K562 (cell line): ENCODE data around the gene F13A1. TPM values are rescaled to one million over a fixed set of nuclear protein-coding genes. Genes with fewer than 3 reads are reported as not detected.

Source experiments
- ATAC-seq: fragments of 200-7000 bp; cut with Tn5 transposase; 3 replicates; pipeline ENCODE4 v1.9.1; 2020; ENCODE audit warnings: moderate library complexity
- BruUV-seq: library from RNA; stranded (reverse); fragments of 400-500 nt; replicated peaks from 2 replicates; lab custom pipeline; 2021; lab: Mats Ljungman, UMichigan
- CTCF ChIA-PET: fragments of 300-600 bp; formaldehyde crosslinking; extraction: SDS; loops from one replicate; lab custom pipeline; 2021; ENCODE audit warnings: low intra/inter-chr PET ratio; lab: Yijun Ruan, JAX
- POLR2A ChIA-PET: fragments of 300-600, 350-650 bp; sonication (Branson Sonifier 250); formaldehyde crosslinking; extraction: SDS; loops from one replicate; lab custom pipeline; 2021; ENCODE audit warnings: antibody characterized with exemption, inconsistent platforms; lab: Yijun Ruan, JAX
- DNase-seq, 4 experiments: peaks; one replicate each; pipeline versions ENCODE4 v3.0.0 to v3.0.0-alpha.2; 2011 to 2018; ENCODE audit warnings: low spot score in 3 of 4, mixed read lengths in 3 of 4; ENCODE audit errors: extremely low read depth in 1 of 4
- FAIRE-seq: peaks from 2 replicates; lab custom pipeline; 2011; peaks lifted over from hg19 to GRCh38; lab: Jason Lieb, UNC
- H2AFZ ChIP-seq: 2 replicates; pipeline ENCODE4 v1.6.0; 2011; ENCODE audit warnings: low read depth, low read length, control low read depth, inconsistent platforms
- H3K27ac ChIP-seq: fragments of 200-600 bp; 3 replicates; pipeline ENCODE4 v1.8.0; 2011; ENCODE audit warnings: low read depth, mild to moderate bottlenecking, control low read depth, inconsistent platforms, low read length, moderate library complexity, mixed read lengths; ENCODE audit errors: extremely low read depth
- H3K27me3 ChIP-seq, 2 experiments: fragments of 300-600 bp in 1 of 2; 2 replicates in 1 of 2; 3 replicates in 1 of 2; pipeline versions ENCODE4 v1.6.0 to v1.8.0; 2011; ENCODE audit warnings: inconsistent platforms in 2 of 2, low read length in 2 of 2, mild to moderate bottlenecking in 1 of 2, mixed read lengths in 1 of 2, moderate library complexity in 1 of 2; ENCODE audit not compliant: control insufficient read depth in 2 of 2, insufficient read depth in 2 of 2
- H3K36me3 ChIP-seq: fragments of 300-600 bp; 3 replicates; pipeline ENCODE4 v1.8.0; 2011; ENCODE audit warnings: mild to moderate bottlenecking, low read length, inconsistent platforms; ENCODE audit not compliant: control insufficient read depth, insufficient read depth
- H3K4me1 ChIP-seq, 2 experiments: fragments of 200-600 bp in 1 of 2; replicated peaks in 1 of 2; 2 replicates in 1 of 2; 3 replicates in 1 of 2; pipeline versions ENCODE4 v1.5.1 to v1.8.0; 2011; ENCODE audit warnings: inconsistent platforms in 2 of 2, low read length in 2 of 2, mild to moderate bottlenecking in 1 of 2, mixed read lengths in 1 of 2, moderate library complexity in 1 of 2; ENCODE audit not compliant: control insufficient read depth in 2 of 2, insufficient read depth in 2 of 2
- H3K4me2 ChIP-seq: 2 replicates; pipeline ENCODE4 v1.6.1; 2011; ENCODE audit warnings: low read length, control low read depth, inconsistent platforms, mixed read lengths; ENCODE audit not compliant: insufficient read depth
- H3K4me3 ChIP-seq: fragments of 200-600 bp; sonication (generic), shearing (Covaris generic); 2 replicates; pipeline ENCODE4 v1.5.1; 2016; ENCODE audit warnings: control low read depth, inconsistent platforms
- H3K79me2 ChIP-seq: fragments of 200-600 bp; 3 replicates; pipeline ENCODE4 v1.8.0; 2011; ENCODE audit warnings: low read length, inconsistent platforms; ENCODE audit not compliant: control insufficient read depth, insufficient read depth
- H3K9ac ChIP-seq, 2 experiments: 2 replicates each; pipeline versions ENCODE4 v1.6.0 to v1.6.1; 2011; ENCODE audit warnings: low read depth in 2 of 2, low read length in 2 of 2, control low read depth in 1 of 2, inconsistent platforms in 1 of 2, mild to moderate bottlenecking in 1 of 2, mixed read lengths in 1 of 2; ENCODE audit not compliant: insufficient read depth in 1 of 2
- H3K9me1 ChIP-seq: one replicate; pipeline ENCODE4 v1.6.0; 2011; ENCODE audit warnings: inconsistent platforms, mild to moderate bottlenecking, low read length, moderate library complexity; ENCODE audit not compliant: control insufficient read depth, insufficient read depth
- H3K9me3 ChIP-seq: replicated peaks from 2 replicates; pipeline ENCODE4 v1.5.1; 2011; ENCODE audit warnings: low read depth, low read length, inconsistent platforms; ENCODE audit not compliant: control insufficient read depth, insufficient read depth
- H4K20me1 ChIP-seq: replicated peaks from 2 replicates; pipeline ENCODE4 v1.6.1; 2011; ENCODE audit warnings: low read length, inconsistent platforms, mixed read lengths; ENCODE audit not compliant: control insufficient read depth, insufficient read depth
- CHD2 ChIP-seq: IDR thresholded peaks from 2 replicates; pipeline ENCODE4 v1.6.1; 2011; ENCODE audit warnings: low read depth, low read length
- ERF ChIP-seq: fragments of 450-650 bp; formaldehyde crosslinking; IDR thresholded peaks from 2 replicates; pipeline ENCODE4 v1.4.0; 2020; ENCODE audit warnings: mild to moderate bottlenecking, mixed read lengths
- PHF20 ChIP-seq: fragments of 450-650 bp; IDR thresholded peaks from 2 replicates; pipeline ENCODE4 v1.6.1; 2018; ENCODE audit not compliant: partially characterized antibody
- RAD21 ChIP-seq, 2 experiments: fragments of 250-450 bp in 1 of 2; fragments of 450-650 bp in 1 of 2; sonication (Bioruptor Pico) in 1 of 2; formaldehyde crosslinking in 1 of 2; IDR thresholded peaks in 1 of 2; conservative IDR thresholded peaks in 1 of 2; 2 replicates each; pipeline versions ENCODE4 v1.4.0 to v1.8.0; 2020 to 2022; ENCODE audit warnings: mild to moderate bottlenecking in 2 of 2, moderate library complexity in 1 of 2
- SP2 ChIP-seq: IDR thresholded peaks from 2 replicates; pipeline ENCODE4 v1.6.1; 2011; ENCODE audit warnings: mild to moderate bottlenecking, low read depth, low read length, moderate library complexity; ENCODE audit not compliant: poor library complexity, severe bottlenecking; ENCODE audit errors: extremely low read depth
- TRIM28 ChIP-seq: fragments of 450-650 bp; IDR thresholded peaks from 2 replicates; pipeline ENCODE4 v1.6.1; 2017
- in situ Hi-C: fragments of 300-500 bp; cut with MboI; formaldehyde crosslinking; loops from 4 replicates; pipeline ENCODE4 v1.15.0; 2018; ENCODE audit warnings: inconsistent platforms, mixed read lengths
- intact Hi-C: fragments of 100-400 bp; cut with micrococcal nuclease; formaldehyde crosslinking; loops from 2 replicates; pipeline ENCODE4 v1.14.2; 2022
- microRNA-seq: library from miRNA; unstranded; fragments of <30 nt; microRNA quantifications from one replicate; pipeline ENCODE4, GENCODE V29; 2018; ENCODE audit warnings: borderline microRNAs expressed
- polyA plus RNA-seq, 8 experiments: library from polyadenylated mRNA; depleted of rRNA in 4 of 8; stranded (reverse) in 5 of 8; unstranded in 3 of 8; fragments of >200 nt; fragmentation: Nextera tagmentation in 2 of 8; fragmentation: Illumina TruSeq in 1 of 8; extraction: Ambion mirVana in 2 of 8; extraction: Trizol in 1 of 8; gene quantifications; 2 replicates each; pipeline versions ENCODE4 v1.2.1 to v1.2.3, GENCODE V29; 2011 to 2014; ENCODE audit warnings: inconsistent platforms in 1 of 8, missing spikeins in 1 of 8
- small RNA-seq: library from RNA; depleted of rRNA; stranded (forward); fragments of <200 nt; gene quantifications from one replicate; pipeline ENCODE3, GENCODE V24; 2014
- total RNA-seq, 7 experiments: library from RNA; depleted of rRNA in 6 of 7; stranded (reverse); fragments of >200 nt in 6 of 7; fragmentation: Illumina TruSeq in 2 of 7; extraction: Trizol in 2 of 7; gene quantifications; 2 replicates each; pipeline versions ENCODE4 v1.2.1 to v1.2.3, GENCODE V29; 2011 to 2021; ENCODE audit warnings: low replicate concordance in 1 of 7
- TF ChIP-seq, protein P1 (sequence below): fragments of 450-650 bp; IDR thresholded peaks from 2 replicates; pipeline ENCODE4 v1.6.1; 2016; ENCODE audit warnings: antibody characterized with exemption
- TF ChIP-seq, protein P2 (sequence below), 3 experiments: IDR thresholded peaks in 2 of 3; conservative IDR thresholded peaks in 1 of 3; 2 replicates each; pipeline ENCODE4 v1.5.1; 2011 to 2012; ENCODE audit warnings: low read length in 3 of 3, mild to moderate bottlenecking in 3 of 3, control low read depth in 2 of 3, improper control_type of control experiment in 1 of 3, inconsistent platforms in 1 of 3, low read depth in 1 of 3, mixed read lengths in 1 of 3, moderate library complexity in 1 of 3; ENCODE audit not compliant: insufficient read depth in 2 of 3

F13A1 gene
- total and polyA plus RNA-seq, 9 of the 15 experiments (the other 6 are each of a cell fraction or from before 2014, with no cell fraction given): 0.33 TPM; not detected in 8

DNA sequence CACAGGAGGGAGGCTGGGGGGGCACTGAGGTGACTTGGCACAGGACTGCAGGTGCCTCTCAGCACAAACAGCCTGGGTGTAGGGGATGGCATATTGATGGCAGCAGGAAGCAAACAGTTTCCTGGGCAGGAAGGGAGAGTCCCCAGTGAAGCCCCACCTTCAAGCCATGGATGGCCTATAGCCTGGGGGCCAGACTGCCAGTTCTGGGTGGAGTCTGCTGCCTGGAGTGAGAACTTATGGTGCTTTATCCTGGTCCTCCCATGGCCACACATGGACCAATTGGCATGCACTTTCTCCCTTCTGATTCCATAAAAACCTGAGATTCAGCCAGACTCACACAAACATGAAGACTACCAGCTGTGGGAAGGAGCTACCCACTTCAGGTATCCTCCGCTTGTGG lies 198.5 kb downstream of the F13A1 start (continued):
- TF ChIP-seq TRIM28 (no peak), SP2 (no peak), CHD2 (no peak)
- TF ChIP-seq, protein P1, sequence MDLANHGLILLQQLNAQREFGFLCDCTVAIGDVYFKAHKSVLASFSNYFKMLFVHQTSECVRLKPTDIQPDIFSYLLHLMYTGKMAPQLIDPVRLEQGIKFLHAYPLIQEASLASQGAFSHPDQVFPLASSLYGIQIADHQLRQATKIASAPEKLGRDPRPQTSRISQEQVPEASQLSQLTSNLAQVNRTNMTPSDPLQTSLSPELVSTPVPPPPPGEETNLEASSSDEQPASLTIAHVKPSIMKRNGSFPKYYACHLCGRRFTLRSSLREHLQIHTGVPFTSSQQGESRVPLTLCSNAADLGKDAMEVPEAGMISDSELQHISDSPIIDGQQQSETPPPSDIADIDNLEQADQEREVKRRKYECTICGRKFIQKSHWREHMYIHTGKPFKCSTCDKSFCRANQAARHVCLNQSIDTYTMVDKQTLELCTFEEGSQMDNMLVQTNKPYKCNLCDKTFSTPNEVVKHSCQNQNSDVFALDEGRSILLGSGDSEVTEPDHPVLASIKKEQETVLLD: no peak

DNA sequence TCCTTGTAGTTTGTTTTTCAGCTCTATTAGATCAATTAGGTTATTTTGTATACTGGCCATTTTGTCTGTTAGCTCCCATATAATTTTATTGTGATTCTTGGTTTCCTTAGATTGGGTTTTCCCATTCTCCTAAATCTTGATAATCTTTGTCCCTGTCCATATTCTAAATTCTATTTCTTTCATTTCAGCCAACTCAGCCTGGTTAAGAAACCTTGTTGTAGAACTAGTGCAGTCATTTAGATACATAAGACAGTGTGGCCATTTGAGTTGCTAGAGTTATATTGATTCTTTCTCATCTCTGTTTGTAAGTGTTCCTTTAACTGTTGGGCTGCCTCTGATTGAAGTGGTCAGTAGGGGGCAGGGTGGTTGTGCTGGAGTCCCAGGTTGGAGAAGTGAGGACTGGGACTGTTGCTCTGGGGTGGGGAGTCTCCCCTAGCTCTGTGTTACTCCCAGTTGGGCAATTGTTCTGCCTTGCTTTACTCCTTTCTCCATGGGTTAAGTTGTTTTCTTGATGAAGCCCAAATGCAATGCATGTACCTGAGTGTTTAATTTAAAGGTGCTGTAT lies 214.9 kb downstream of the F13A1 start:
- ATAC-seq: peak; percentile 71; the same call in 2 of the 3 replicates
- Histone ChIP-seq H3K79me2 (no peaks in the 10 kb centered on the region), H3K9me3 (no peaks in the 10 kb centered on the region), H3K4me3 (no peak overlapping the region), H3K4me1 (no peaks in the 10 kb centered on the region)
- TF ChIP-seq, protein P2, sequence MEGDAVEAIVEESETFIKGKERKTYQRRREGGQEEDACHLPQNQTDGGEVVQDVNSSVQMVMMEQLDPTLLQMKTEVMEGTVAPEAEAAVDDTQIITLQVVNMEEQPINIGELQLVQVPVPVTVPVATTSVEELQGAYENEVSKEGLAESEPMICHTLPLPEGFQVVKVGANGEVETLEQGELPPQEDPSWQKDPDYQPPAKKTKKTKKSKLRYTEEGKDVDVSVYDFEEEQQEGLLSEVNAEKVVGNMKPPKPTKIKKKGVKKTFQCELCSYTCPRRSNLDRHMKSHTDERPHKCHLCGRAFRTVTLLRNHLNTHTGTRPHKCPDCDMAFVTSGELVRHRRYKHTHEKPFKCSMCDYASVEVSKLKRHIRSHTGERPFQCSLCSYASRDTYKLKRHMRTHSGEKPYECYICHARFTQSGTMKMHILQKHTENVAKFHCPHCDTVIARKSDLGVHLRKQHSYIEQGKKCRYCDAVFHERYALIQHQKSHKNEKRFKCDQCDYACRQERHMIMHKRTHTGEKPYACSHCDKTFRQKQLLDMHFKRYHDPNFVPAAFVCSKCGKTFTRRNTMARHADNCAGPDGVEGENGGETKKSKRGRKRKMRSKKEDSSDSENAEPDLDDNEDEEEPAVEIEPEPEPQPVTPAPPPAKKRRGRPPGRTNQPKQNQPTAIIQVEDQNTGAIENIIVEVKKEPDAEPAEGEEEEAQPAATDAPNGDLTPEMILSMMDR (IDR thresholded peaks at IDR 0.05 in 2 of 3, conservative IDR thresholded peaks at IDR 0.05 in 1 of 3; ENCODE audit: insufficient read depth in 2 of 3, low read depth in 1 of 3, low read length in 3 of 3): peak; percentile 38 to 47 (median 39)
- TF ChIP-seq RAD21 (CRISPR knock-in tag; conservative IDR thresholded peaks at IDR 0.05 in 1 of 2, IDR thresholded peaks at IDR 0.05 in 1 of 2) (peak; percentile 16 to 26; a peak in 1 of 4 replicates), ERF (CRISPR knock-in tag) (no peak), PHF20 (no peak)
- TF ChIP-seq, all 486 proteins: peak for 2
- no peak for FAIRE-seq
- no peak overlapping the region for H3K9ac ChIP-seq
- in situ Hi-C loops (no loop called here), intact Hi-C loops (loop anchor here (1.0 kb wide), 1 partner anchor 442 kb away; no protein-coding TSS in a partner anchor)
- no TSS peak for BruUV-seq
- no peak overlapping the region for H3K4me2 ChIP-seq
- CTCF ChIA-PET: no interaction called here
- no peaks in the 10 kb centered on the region for H3K36me3 ChIP-seq
- H4K20me1 ChIP-seq: no peaks in the 10 kb centered on the region
- no peaks in the 10 kb centered on the region for H3K27me3 ChIP-seq
- H2AFZ ChIP-seq: no peak overlapping the region
- H3K9me1 ChIP-seq: no peaks in the 10 kb centered on the region
- POLR2A ChIA-PET: interaction anchor here (0.6 kb wide), 1 partner anchor 15 kb away, joined by 3 read pairs; no protein-coding TSS in a partner anchor
- H3K27ac ChIP-seq: no peak overlapping the region
- DNase-seq: peak in 1 of 4 experiments; percentile 9

Small RNAs within 50 kb of the gene (microRNA-seq; reads per million reads assigned to microRNA genes)
- gene MIR5683: not detected
- not detected for gene MIR7853

Small RNAs within 50 kb of the gene (small RNA-seq; reads per million reads assigned to genes)
- 0.18 reads per million for gene MIR7853
